ENCODE results near the gene ARHGAP21.

Gene ARHGAP21

DNA sequence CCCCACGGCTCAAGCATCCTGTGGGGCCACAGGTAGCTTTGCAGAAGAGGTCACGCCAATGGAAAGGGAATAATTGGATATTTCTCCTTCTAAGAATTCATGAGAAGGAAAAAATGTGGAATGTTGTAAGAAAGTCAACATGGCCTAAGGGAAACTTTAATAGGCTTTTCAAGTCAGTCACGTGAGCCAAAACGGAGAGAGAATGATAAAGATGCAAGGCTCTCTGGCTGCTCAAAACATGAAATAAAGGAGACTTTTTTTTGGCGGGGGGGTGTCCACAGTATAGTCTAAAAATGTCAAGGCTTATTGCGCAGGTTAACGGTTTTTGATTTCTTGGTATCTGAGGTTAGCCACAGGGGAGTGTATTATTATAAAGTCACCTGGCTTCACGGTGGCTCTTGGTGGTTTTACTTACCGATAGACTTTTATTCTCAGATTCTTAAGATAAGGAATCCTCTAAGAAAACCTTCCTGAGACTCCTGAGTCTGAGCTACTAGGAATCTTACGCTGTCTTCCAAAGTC is 148.1 kb downstream of the ARHGAP21 start:
- DNase-seq (ENCODE audit: low read depth, low spot score) = no peak

DNA sequence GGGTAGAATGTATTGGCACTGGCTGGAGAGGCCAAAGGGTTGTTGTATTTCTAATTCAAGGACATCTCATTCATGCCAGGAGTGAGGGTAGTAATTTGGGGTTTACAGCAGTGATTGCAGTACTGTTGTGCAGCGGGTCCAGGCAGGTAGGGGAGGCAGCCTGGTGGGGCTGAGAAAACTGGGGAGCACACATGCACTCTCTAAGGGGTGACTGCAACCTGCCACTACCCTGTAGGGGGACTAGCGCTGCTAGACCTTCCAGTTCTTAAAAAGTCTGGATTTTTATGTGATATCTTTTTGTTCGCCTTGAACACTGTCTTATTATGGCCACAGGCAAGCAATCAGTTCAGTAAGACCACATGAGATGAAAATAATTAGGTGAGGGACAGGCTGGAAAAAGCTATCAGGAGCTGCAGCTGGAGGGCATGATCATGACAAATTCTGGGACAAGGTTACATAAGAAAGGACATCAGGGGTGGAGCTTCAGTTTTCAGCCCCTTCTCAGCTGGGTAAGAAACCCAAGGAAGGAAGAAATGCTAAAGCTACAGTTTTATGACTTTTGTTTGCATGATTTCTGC is 149.0 kb downstream of the ARHGAP21 start:
- DNase-seq (ENCODE audit: low read depth, low spot score) = no peak

DNA sequence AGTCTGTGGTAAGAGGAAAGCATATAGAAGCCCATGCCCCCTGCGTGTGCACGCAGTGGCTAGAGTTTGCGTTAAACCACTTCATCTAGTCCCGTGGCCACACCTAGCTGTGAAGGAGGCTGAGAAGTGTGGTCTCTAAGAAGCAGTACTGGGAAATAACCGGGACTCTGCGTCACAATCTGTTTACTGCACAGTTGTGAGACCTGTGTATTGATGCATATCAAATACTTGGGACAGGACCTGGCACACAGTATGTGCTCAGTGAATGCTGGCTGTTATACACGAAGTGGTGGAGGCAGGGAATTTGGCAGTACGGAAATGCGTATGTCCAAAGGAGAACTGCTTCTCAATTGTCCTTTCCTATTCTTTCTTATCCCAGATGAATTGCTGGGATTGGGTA is 149.5 kb downstream of the ARHGAP21 start:
- no peak for DNase-seq (ENCODE audit: low read depth, low spot score)

DNA sequence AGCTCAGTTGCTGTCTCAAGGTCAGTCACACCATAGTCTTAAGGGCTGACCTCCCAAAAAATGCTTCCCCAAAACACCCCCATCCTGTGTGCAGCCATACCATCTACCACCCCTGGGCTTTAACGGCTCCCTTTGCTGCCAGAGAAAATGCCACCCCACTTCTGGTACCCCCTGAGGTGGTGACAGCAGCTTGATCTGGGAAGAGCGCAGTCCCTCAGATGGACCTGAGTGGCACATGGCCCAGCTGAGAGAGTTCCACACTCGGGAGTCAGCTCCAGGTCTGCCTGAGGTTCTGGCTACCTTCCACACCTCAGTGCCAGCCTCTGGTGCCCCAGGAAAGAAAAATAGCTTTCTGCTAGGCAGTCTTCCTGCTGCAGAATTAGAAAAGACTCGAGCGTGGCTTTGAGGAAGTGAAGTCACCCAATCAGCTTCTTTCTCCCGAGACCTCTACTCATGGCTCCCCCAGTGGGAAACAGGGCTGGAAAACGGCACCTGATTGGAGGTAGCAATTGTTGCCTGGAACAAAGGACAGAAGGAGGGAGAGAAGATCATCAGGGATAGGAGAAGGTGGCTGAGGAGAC is 151.7 kb downstream of the ARHGAP21 start:
- no peak for DNase-seq (ENCODE audit: low read depth, low spot score)

DNA sequence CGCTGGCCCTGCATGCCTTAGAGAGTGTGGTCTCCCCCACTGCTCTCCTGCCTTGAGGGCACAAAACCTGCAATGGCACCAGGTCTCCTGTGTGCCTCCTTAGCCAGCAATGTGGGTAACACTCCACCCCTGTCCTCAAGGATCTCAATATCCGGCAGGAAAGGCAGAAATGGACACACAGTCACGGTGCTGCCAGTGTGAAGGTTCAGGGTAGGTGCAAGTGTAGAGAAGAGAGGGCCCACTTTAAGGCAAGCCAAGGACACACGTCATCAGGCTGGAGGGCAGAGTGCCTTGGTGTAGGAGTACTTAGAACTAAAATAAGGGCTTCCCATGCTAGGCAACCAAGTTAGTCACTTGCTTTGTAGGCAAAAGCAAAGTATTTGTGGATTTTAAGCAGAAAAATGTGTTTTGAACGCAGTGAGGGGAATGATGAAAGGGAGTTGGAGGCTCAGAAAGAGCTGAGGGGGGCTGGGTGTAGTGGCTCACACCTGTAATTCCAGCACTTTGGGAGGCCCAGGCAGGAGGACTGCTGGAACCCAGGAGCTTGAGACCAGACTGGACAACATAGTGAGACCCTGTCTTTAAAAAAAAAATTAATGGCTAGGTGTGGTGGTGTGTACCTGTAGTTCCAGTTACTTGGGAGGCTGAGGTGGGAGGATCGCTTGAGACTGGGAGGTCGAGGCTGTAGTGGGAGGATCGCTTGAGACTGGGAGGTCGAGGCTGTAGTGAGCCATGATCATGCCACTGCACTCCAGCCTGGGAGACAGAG is 152.8 kb downstream of the ARHGAP21 start:
- no peak for DNase-seq (ENCODE audit: low read depth, low spot score)

GRCh38 chr10:24569828-24570657 is 153.6 kb downstream of the ARHGAP21 start:
- no peak for DNase-seq (ENCODE audit: low read depth, low spot score)

DNA sequence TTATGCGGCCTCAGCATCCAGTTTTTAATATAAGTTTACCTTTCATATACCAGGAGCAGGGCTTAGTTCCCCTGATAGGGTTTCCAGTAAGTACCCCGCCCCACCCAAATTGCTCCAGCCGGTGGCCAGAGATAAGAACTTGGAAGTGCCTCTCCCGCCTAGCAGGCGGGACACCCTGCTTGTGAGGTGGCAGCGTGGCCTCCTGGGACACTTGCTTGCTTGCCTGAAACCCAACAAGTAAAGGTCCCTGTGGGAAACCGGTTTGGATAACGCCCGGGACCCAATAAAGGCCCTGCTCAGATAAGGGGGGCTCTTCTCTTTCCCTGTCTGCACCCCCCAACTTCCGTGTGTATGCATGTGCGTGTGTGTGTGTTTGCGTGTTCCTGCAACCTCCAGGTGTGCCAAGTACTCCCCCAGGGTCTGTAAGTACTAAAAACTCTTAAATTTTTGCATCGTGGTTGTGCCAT is 154.3 kb downstream of the ARHGAP21 start:
- DNase-seq (ENCODE audit: low read depth, low spot score) = no peak

- DNase-seq (ENCODE audit: low read depth, low spot score) = no peak
Observed at GRCh38 chr10:24568042-24568441, 155.6 kb downstream of the ARHGAP21 start.

- DNase-seq (ENCODE audit: low read depth, low spot score) = no peak
Observed at GRCh38 chr10:24561453-24561852, 162.2 kb downstream of the ARHGAP21 start.

- DNase-seq (ENCODE audit: low read depth, low spot score) = no peak
Observed at GRCh38 chr10:24556750-24557742, 166.6 kb downstream of the ARHGAP21 start.

GRCh38 chr10:24556126-24556749 is 167.4 kb downstream of the ARHGAP21 start:
- no peak for DNase-seq (ENCODE audit: low read depth, low spot score)

DNA sequence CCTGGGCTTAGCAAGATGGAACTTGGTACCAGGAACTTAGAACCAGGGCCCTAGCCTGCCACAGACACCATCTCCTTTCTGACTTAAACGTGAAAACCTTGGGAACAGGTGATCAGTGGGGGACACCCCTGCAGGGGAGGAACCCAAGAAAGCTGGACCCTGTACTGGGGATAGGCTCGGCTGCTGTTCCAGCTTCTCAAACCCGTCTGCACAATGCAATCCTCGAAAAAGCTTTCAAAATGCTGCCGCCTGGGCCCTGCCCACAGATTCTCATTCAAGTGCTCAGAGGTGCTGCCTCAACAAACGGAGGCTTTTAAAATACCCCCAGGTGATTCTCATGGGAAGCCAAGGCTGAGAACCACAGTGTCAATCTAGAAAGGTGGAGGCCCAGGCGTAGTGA is 169.7 kb downstream of the ARHGAP21 start:
- no peak for DNase-seq (ENCODE audit: low read depth, low spot score)

DNA sequence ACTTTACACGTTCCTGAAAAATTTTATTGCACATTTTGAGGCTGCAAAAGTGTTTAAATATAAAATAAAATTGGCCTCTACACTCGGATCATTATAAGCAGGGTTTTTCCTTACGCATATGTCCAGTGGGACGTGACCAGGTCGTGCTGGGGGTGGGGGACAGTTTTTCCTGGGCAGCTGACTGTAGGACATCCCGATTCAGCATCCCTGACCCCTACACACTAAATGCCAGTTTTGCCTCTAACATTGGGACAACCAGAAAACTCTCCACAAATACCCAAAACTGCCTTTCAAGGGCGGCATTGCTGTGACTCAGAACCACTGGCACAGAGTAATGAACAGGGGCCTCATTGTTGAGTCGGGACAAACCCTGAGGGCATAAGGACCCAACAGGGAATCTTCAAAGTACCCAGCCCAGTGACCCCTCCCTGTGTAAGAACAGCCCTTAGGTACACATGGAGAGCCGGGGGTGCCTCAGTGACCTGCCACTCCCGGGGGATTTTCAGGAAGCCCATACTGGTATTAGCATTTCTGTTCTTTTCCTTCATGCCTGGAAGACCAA is 170.6 kb downstream of the ARHGAP21 start:
- no peak for DNase-seq (ENCODE audit: low read depth, low spot score)

DNA sequence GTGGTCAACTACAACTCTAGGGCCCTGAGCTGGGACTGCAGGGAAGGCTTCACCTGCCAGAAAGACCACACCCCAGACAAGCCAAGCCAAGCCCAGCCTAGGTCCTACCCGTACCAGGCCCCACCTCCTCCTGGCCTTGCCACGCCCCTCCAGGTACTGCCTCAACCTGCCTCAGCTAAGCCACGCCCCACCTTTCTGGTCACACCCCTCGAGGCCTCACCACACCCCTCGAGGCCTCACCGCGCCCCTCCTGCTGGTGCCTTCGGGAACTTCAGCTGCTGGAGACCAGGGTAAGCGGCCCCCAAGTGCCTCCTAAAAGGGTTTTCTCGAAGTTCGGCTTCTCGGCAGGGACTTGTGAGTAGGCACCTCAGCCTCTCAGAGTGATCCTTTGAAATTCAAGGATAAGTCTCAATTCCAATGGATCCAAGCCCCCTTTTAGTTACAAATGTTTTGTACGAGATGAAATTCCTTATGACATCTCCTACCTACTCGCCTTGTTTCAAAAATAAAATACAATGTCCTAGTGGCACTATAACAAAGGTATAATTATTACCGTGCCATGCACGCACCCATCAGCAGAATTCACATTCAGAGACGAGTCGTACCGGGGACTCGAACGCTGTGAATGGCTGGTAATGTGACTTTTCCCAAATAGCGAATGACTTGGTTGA is 171.2 kb downstream of the ARHGAP21 start:
- no peak for DNase-seq (ENCODE audit: low read depth, low spot score)

GRCh38 chr10:24551161-24551560 is 172.5 kb downstream of the ARHGAP21 start:
- no peak for DNase-seq (ENCODE audit: low read depth, low spot score)

GRCh38 chr10:24550680-24551079 is 173.0 kb downstream of the ARHGAP21 start:
- DNase-seq (ENCODE audit: low read depth, low spot score) = no peak

DNA sequence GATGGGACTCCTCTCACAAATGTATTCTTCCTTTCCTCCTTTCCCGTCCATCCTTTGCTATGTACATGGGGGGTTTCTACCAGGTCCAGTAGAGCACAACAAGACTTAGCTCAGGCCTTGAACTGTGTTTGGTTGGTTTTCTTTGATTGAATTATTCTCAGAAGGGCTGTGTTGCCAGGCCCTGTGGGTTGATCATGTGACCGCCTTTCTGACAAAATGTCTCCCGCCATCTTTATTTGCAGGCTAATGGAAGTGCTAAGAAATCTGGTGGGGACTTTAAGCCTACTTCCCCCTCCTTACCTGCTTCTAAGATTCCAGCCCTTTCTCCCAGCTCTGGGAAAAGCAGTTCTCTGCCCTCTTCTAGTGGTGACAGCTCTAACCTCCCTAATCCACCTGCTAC is 178.1 kb downstream of the ARHGAP21 start:
- no peak for DNase-seq (ENCODE audit: low read depth, low spot score)

DNA sequence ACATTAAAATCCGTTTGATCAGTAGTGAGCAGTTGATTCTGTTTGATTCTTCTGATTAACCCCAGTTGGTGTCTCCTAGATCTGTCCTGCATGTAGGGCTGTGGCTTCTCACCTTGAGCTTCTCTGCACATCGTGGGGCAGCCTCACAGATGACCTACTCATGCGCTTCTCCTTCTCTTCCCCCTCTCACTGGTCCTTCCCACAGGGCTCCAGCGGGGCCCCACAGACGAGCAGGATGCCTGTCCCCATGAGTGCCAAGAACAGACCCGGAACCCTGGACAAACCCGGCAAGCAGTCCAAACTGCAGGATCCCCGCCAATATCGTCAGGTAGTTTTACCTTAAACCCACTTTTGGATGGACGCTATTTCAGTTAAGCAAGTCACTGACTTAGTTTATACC is 178.9 kb downstream of the ARHGAP21 start:
- no peak for DNase-seq (ENCODE audit: low read depth, low spot score)
